HG02588 (cell line): ENCODE measurements around the gene ARHGEF5.
"Not testable (repeated sequence)": the region's sequence is repeated elsewhere in the genome, so short reads cannot be mapped to it uniquely, and the experiment has no call there.

Experiments
- ATAC-seq: cut with Tn5 transposase; IDR thresholded peaks from one replicate; pipeline ENCODE4 v1.9.1; 2021; ENCODE audit warnings: mild to moderate bottlenecking, moderate library complexity; ENCODE audit not compliant: unreplicated experiment

ARHGEF5 gene

DNA sequence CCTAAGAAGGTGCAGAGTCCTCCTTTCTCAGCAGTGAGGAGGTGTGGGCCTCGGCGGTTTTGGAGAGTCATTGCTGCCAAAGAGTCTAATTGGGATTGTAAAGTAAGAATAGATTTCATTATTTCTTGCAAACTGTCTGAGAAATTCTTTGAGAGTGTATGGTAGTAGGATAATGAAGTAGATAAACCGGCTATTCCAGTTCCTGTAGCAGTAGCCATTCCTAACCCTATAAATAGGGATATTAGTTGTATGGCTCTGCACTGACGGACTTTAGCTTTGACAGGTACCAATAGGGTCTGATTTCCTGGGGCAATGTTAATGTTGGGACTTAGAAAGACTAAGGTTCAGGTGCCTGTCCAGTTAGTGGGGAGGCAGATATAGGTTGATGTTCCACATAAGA lies 63.7 kb downstream of the ARHGEF5 start:
- ATAC-seq, result not testable (repeated sequence)

DNA sequence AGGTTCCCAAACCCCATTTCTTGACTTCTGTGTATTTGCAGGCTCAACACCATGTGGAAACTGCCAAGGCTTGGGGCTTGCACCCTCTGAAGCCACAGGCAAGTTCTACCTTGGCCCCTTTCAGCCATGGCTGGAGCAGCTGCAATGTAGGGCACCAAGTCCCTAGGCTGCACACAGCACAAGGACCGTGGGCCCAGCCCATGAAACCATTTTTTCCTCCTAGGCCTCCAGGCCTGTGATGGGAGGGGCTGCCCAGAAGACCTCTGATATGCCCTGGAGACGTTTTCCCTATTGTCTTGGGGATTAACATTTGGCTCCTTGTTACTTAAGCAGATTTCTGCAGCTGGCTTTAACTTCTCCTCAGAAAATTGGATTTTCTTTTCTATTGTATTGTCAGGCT lies 72.3 kb downstream of the ARHGEF5 start:
- not testable (repeated sequence) for ATAC-seq

DNA sequence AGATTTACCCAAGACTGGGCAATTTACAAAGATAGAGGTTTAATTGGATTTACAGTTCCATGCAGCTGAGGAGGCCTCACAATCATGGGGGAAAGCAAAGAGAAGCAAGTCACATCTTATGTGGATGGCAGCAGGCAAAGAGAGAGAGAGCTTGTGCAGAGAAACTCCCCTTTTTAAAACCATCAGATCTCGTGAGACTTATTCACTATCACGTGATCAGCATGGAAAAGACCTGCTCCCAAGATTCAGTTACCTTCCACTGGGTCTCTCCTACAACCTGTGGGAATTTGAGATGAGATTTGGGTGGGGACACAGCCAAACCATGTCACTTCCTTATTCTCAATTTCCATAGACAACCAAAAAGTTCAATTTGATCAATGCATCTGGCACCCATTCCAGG lies 73.2 kb downstream of the ARHGEF5 start:
- no peak for ATAC-seq
